NCI-H187 treated with DMSO at 0.1 percent for 48 hours (cell line): Measurements from ENCODE around the gene IRS2.

ENCODE experiments used
- DNase-seq: peaks from one replicate; lab custom pipeline; 2025; lab: John Stamatoyannopoulos, UW

The IRS2 gene

GRCh38 chr13:109756778-109757177 is 29.6 kb downstream of the IRS2 start:
- no peak for DNase-seq

DNA sequence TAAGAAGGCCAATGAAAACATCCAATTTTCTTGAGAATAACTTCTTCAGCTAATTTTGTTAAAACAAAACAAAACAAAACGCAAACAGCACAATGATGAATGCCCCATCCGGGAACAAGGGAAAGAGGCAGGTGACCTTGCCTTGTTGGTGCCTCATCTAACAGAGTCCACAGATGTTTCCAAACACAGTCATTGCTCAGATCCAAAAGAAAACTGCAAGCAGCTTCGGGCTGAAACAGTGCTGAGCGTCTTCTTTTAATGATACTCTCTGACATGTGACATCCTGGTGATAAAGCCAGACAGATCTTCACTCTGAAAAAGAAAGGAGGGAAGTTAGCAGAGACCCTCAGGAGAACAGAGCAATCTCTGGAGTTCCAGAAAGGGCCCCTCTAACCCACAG is 30.4 kb downstream of the IRS2 start:
- no peak for DNase-seq

GRCh38 chr13:109755551-109755950 is 30.8 kb downstream of the IRS2 start:
- no peak for DNase-seq

GRCh38 chr13:109751477-109751876 is 34.9 kb downstream of the IRS2 start:
- no peak for DNase-seq

GRCh38 chr13:109750221-109750775 is 36.1 kb downstream of the IRS2 start:
- no peak for DNase-seq

- no peak for DNase-seq
Observed at GRCh38 chr13:109749365-109749764, 37.0 kb downstream of the IRS2 start.

DNA sequence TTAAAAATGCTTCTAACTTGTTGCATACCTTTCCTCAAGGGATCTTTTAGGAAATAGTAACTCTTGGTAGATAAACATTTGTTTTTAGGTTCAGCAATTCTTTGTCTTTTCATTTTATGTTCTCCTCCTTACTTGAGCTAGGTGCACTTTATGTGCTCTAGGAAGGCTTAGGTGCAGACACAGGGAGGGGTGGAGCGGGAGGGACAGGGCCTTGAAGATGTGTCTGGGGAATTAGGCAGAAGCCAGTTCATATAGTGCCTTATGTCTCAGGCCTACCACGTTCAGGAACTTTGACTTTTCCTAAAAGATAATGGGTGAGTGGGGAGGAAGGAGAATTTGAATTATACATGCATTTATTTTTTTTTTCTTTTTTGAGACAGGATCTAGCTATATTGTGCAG is 37.7 kb downstream of the IRS2 start:
- DNase-seq, result no peak

DNA sequence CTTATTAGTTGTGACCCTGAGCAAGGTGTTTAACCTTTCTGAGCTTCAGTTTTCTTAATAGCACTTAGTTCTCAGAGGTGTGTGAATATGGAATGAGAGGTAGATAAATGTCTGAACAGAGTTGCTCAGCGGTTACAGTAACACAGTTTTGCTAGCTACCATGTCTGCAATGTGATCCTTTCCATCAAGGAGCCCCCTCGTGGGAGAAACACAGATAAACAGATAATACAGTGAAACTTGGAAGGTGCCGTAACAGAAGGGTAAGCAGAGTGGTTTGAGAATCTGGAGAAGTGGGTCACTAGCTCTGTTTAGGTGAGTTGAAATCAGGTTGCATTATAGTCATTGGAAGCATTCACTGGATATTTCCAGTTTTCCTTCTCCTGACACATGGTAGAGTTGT is 38.9 kb downstream of the IRS2 start:
- no peak for DNase-seq

DNA sequence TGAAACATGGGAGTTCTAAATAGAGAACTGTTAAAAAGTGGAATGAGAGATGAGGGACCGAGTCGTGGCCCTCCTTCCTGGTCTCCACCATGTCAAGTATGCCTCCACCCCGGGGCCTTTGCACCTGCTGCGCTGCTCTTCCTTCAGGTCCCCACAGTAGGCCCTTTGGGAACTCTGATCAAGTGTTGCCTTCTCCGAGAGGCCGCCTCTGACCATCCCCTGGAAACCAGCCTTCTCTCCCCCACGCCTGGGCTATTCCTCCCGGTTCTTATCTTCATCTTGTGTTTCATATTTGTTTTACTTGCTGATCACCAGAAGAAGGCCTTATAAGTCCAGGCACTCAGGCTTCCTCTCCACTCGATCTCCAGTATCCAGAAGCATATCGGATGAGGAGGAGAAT is 40.0 kb downstream of the IRS2 start:
- DNase-seq, result no peak

GRCh38 chr13:109745702-109746101 is 40.7 kb downstream of the IRS2 start:
- no peak for DNase-seq

DNA sequence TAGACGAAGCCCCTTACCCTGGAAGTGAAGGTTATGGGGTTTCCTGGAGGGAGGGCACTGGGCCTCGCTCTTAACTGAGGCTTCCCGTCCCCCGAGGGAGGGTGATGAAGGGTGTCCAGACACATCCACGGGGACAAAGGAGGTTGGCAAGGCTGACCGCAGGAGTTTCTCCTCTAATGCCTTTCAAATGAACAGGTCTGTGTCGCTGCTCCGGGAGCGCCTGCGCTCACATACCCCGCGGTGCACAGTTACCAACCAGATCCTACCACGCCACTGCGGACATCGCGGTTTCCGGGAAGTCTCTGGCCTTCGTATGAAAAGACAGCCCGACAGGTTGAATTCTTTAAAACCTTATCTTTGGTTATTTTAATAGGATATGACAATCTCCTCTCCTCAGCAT is 41.3 kb downstream of the IRS2 start:
- DNase-seq, result no peak

DNA sequence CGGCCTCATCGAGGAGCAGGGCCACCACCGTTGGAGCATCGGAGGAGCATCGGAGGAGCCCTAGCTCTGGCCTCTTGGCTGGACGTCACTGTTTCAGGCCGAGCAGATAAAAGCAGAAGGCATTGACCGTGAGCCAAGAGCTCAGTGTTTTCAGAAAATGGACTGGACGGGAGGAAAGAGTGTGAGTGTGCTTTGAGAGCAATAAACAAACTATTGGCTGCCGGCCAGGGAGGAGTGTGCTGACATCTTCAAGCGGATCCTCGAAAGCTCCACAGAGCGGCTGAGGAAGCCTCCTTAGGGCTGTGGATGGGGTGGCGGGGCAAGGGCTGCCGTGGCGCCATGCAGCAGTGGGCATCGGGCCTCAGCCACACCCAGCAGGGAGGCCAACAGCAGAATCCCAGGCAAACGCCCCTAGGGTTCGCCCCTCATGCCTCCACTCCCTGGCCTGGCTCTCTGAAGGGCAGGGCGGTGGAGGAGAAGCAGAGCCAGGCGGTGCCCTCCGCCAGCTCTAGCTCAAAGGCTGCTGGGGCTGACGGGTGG is 41.8 kb downstream of the IRS2 start:
- peak; percentile 77 for DNase-seq

DNA sequence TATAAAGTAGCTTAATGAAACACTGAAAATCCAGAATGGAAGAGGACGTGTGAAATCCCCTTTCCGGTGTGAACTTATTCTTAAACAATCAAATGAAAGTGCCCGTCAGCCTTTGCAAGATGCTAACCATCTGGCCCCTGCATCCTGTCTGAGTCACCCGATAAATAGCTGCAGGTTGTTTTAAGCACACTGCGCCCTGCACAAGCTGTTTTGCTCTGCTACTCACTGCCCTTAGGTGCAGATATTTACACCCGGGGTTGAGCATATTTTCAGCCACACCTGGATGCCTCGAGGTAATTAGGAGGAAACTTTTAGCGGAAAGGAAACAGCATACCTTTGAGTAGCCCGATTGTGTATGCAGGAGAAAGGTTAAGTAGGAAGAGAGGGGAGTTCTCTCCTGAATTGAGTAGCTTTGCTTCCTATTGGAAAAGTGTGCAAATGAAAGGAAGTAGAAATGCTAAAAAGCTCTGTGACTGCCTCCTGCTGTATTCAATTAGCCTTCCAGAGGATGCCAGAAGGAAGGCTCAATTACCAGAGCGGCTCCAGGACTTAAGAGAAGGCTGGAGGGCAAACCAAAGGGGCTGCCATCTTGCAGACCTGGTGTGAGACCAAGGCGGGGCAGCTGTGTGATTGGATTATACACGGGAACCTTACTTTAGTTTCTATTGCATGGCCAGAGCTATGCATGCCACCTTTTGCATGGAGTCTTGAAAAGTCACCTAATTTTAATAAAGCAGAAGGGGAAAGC is 42.5 kb downstream of the IRS2 start:
- DNase-seq, result no peak

GRCh38 chr13:109741966-109742365 is 44.4 kb downstream of the IRS2 start:
- no peak for DNase-seq

- DNase-seq, result no peak
Observed at GRCh38 chr13:109740721-109741120, 45.7 kb downstream of the IRS2 start.

DNA sequence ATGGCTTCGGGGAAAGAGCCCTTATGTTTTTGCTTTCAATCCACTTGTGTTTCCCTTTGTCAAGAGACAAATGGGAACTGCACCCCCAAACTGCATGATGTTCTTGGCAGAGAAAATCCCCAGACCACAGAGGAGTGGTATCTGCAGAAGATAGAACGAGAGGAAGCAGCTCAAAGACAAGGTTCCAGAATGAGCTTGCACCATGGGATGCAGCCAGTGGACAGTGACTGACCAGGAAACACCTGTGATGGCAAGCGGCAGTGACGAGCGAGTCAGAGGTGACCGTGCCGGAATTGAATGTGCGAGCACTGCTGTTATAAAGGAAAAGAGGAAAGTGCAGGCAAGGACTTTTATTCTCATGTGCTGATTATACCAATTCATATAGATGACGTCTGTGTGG is 46.3 kb downstream of the IRS2 start:
- no peak for DNase-seq

GRCh38 chr13:109738298-109738746 is 48.1 kb downstream of the IRS2 start:
- DNase-seq, result no peak

- DNase-seq, result no peak
Observed at GRCh38 chr13:109737606-109738005, 48.8 kb downstream of the IRS2 start.

DNA sequence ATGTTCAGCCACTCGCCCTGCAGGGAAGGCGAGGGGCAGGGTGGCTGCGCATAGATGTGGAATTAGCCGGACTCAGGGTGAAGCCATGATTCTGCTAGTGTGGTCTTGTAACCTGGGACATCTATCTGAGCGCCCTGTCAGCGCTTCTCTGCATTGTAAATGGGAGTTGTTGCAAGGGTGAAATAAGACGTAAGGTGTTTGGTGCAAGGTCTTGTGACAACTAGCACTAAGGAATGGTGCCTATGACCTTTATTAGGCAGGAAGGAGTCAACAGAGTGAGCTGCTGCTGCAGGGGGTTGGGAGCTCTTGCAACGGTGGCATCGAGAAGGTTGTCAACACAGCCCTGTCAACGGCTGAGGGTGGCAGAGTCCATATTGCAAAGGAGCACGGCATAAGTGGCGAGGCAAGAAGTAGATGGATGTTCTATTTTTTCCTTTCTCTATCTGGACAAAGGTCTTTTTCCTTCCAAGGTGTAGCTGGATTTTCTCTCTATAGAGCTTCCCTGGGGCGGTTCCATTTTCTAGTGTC is 49.3 kb downstream of the IRS2 start:
- DNase-seq, result no peak

DNA sequence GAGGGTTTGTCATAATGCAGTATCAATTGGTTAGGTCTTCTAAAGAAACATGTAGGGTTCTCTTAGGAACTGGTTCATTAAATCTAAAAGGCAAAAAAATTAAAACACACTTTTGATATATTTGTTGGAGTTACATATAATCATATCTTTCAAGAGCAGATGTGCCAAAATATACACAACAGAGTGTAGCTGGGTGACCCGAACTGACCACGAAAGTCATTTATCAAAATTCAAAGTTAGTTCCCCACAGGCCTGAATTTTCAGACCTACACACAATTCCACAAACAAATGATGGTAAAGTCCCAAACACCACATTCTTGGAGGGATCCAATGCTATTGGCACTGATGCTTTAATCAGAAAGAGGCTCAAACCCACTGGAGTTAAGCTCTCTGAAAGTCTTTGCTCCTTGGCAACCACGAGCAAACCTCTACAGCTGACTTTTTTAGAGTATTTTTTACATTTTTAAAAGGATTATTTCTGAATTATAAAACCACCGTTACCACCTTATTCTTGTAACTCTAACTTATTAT is 50.9 kb downstream of the IRS2 start:
- DNase-seq, result no peak

DNA sequence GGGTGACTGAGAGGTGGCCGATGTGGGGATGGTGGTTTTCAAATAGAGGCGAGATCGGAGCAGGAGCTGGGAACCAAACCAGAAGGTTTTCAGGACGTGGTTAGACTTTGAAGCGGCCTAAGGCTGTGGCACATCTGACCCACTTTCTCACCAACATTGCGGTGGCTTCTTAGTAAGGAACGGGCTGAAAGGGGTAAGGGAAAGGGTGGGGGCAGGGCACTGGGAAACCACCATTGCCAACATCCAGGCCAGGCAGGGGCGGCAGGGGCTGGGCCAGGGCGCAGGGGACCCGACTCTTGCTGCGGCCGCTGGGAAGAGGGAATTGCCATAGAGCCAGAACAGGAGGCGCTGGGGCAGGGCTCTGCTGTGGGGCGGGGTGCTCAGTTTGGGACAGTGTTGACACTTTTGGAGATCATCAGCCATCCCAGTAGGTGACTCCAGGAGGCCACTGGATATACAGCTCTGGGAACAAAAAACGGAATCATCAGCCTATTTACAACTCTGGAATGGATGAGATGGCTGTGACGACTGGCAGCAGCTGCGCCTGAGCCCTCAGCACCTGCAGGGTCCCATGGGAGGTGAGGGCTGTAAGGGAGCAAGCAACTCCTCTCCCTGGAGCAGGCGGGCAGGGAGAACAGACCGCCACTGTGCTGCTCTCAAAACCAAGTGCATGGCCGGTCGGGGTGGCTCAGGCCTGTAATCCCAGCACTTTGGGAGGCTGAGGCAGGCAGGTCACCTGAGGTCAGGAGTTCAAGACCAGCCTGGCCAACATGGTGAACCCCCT is 52.2 kb downstream of the IRS2 start:
- DNase-seq, result no peak

DNA sequence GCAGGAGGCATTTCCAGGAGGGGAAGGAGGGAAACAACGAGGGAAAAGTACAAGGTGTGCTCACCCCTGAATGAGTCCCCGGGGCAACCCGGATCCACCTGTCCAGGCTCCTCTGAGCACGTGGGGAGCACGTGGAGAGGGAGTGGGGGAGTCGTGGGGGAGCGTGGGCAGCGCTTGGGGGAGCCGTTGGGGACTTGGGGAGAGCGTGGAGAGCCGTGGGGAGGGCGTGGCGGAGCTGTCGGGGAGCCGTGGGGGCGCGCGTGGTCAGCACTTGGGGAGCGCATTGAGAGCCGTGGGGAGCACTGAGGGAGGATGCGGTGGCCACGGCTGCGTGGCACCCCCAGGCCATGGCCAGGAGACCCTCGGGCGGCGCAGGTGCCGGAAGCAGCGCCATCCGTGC is 52.8 kb downstream of the IRS2 start:
- DNase-seq, result no peak
